Anterior cingulate cortex (tissue), 58 donors: Measurements from ENCODE around the gene ATG9A.
A peak's percentile ranks its signal among the peaks of the same experiment; 100 is the strongest.

Experiments used
- DNase-seq, 58 donors: peaks; one replicate each; lab custom pipeline; 2025; lab: John Stamatoyannopoulos, UW

Gene ATG9A

GRCh38 chr2:219182331-219183150, 46.9 kb downstream of the ATG9A start:
- DNase-seq = no peak

GRCh38 chr2:219181531-219181930, 47.9 kb downstream of the ATG9A start:
- DNase-seq = no peak

DNA sequence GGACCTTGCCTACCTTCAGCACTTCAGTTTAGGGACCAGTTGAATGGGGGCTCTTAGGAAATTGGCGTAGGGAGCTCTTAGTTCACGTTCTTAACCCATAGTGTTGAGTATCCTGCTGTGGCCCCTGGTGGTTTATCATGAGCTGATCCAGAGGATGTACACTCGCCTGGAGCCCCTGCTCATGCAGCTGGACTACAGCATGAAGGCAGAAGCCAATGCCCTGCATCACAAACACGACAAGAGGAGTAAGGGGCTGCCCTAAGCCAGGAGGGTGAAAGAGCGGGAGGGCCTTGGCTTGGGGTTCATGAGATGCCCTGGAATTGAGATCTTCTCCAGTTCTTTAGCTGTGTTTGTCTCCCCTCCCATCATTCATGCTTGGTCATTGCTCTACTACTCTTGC, 48.5 kb downstream of the ATG9A start:
- DNase-seq = no peak

DNA sequence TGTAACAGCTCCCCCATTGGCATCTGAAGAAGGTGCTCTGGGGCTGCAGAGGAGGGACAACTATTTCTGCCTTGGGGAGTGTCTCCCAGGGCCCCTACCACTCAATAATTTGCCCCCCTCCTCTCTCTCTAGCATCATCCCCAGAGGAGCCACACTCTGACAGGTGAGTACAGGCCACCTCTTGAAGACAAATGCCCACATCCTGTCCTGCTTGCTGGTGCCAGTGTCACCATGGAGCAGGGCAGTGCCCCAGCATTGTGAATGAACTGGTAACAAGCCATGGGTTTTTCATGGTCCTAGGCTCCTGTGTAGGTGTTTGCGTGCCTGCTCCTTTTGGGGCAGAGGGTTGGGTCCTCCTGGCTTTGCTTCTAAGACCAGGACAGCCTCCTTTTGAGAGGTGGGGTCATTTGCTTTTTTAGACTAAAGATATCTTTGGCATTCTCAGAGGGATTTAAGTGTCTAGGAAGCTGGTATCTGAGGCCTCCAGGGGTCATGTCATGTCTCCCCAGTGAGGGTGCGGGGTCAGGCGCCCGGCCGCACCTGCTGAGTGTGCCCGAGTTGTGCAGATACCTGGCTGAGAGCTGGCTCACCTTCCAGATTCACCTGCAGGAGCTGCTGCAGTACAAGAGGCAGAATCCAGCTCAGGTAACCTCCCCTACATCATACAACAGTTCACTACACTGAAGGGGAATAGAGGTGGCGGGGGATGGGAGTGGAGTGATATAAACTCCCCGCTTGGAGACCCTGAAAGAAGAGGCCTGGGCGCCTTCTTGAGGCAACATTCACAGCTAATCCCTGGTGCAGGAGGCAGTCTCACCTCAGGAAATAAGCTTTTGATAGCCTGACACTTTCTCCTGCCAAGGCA, 49.6 kb downstream of the ATG9A start:
- no peak for DNase-seq

GRCh38 chr2:219178377-219179175, 50.9 kb downstream of the ATG9A start:
- DNase-seq = peak in 30 of 58 donors; percentile 19 to 84 (median 59)

DNA sequence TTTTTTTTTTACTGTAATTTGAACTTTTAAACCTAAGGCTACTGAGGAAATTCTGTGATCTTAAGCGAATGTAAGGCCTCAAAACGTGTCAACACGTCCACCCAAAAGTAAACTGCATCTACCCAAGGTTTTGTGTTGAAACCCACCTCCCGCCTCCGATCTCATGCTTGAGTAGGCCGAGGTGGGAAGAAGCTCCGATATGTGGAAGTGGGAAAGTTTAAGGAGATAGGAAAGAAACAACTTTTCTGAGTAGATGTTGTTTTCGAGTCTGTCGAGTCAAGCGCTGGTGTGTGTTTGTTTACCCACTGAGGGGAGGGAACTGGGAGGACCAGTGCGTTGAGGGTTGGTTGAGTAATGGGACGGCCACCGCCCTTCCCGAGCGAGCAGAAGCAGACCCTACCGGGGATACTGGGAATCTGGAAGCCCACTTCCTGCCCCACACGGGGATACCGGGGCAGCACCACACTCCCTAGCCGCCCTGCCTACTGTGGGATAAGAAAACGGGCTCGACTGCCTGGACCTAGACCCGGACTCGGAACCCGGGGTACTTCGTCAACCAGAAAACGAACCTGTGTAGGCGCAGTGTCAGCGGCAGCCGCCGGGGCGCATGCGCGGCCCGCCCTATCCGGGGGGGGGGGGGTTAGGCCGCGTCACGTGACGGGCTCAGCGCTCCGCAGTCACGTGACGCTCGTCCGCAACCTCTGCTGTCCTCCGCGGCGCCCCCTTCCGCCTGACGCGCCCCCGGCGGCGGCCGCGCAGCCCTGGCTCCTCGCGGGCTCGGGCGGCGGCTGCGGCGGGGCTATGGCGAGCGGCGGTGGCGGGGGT, 51.7 kb downstream of the ATG9A start, which contains the start of gene RETREG2:
RETREG2 (plus strand) TSS at position 724 of the 825 bp plus-strand sequence; CDS start at position 802, 78 bp downstream.
- DNase-seq = peak in 57 of 58 donors; percentile 45 to 91 (median 82)

GRCh38 chr2:219176818-219177551, 52.5 kb downstream of the ATG9A start, which contains the start of gene CNPPD1:
CNPPD1 (minus strand) TSS chr2:219176925; CDS start chr2:219176828, 97 bp downstream.
- peak in 56 of 58 donors; percentile 39 to 90 (median 78) for DNase-seq

- peak in 39 of 58 donors; percentile 18 to 83 (median 60) for DNase-seq
These were observed 53.3 kb downstream of the ATG9A start for GRCh38 chr2:219175928-219176817.

- no peak for DNase-seq
These were observed 54.0 kb downstream of the ATG9A start for GRCh38 chr2:219175486-219175885.

- no peak for DNase-seq
These were observed 54.6 kb downstream of the ATG9A start for GRCh38 chr2:219174801-219175200.

GRCh38 chr2:219174146-219174545, 55.3 kb downstream of the ATG9A start:
- DNase-seq = no peak

DNA sequence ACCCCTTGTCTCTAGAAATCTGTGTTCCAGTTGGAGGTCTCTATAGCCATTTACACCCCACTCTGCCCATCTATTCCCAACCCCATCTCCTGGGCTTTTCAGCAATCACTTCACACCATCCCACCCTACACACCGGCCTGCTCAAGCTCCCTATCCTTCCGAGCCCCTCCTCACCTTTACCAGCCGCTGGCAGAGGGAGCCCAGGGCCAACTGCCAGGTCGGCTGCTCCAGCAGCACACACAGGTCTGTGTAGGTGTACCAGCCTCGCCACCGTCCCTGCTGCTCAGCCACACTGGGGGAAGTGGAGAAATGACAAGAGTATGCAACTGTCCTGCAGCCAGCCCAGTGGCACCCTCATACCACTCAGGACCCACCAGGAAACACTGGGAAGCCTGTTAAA, 56.3 kb downstream of the ATG9A start:
- DNase-seq = no peak

- DNase-seq = no peak
These were observed 56.9 kb downstream of the ATG9A start for GRCh38 chr2:219172231-219173154.

- DNase-seq = peak in 18 of 58 donors; percentile 3 to 54 (median 16)
These were observed 58.2 kb downstream of the ATG9A start for GRCh38 chr2:219171231-219171651.

DNA sequence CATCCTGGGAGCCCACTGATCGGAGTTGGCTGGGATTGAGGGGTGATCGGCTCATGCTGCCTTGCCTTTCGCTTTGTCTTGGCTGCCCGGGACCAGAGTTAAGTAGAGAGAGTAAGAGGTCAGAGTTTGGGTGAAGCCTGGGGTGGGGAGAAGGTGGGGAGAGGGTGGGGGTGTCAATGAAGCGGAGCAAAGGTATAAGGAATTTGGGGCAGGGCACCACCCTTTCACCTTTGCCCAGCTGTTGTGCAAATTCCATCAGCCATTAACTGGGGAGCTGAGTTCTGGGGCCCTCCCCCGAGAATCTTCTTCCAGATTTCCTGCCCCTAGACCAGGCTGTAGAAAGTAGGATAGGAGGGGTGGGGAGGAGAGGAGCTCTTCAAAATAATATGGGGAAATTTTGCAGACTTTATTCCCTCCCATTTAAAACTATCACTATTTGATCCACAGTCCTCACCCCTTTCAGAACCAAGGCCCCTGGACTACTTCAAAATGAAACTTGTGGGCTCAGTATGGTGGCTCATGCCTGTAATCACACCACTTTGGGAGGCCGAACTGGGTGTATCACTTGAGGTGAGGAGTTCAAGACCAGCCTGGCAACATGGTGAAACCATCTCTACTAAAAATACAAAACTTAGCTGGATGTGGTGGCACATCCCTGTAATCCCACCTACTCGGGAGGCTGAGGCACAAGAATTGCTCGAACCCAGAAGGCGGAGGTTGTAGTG, 59.3 kb downstream of the ATG9A start, which contains the start of gene SLC23A3:
SLC23A3 (minus strand) TSS at position 100 of the 725 bp plus-strand sequence; CDS start at position 55, 45 bp downstream.
- no peak for DNase-seq
